GM21447 (cell line): ENCODE results near the gene AMMECR1.

ENCODE experiments used
- ATAC-seq: cut with Tn5 transposase; IDR thresholded peaks from one replicate; pipeline ENCODE4 v1.9.1; 2021; ENCODE audit not compliant: unreplicated experiment

AMMECR1 gene

GRCh38 chrX:110214684-110215083, 103.2 kb downstream of the AMMECR1 start:
- no peak for ATAC-seq

GRCh38 chrX:110213183-110213582, 104.7 kb downstream of the AMMECR1 start:
- no peak for ATAC-seq

GRCh38 chrX:110212299-110212698, 105.6 kb downstream of the AMMECR1 start:
- ATAC-seq: no peak

GRCh38 chrX:110211340-110211739, 106.5 kb downstream of the AMMECR1 start:
- ATAC-seq: no peak

GRCh38 chrX:110210417-110211139, 107.3 kb downstream of the AMMECR1 start:
- no peak for ATAC-seq

- ATAC-seq: no peak
Observed at GRCh38 chrX:110208092-110208491, 109.8 kb downstream of the AMMECR1 start.

- no peak for ATAC-seq
Observed at GRCh38 chrX:110204986-110205385, 112.9 kb downstream of the AMMECR1 start.

- ATAC-seq: no peak
Observed at GRCh38 chrX:110201799-110202198, 116.1 kb downstream of the AMMECR1 start.

GRCh38 chrX:110194977-110195376, 122.9 kb downstream of the AMMECR1 start:
- ATAC-seq: no peak

GRCh38 chrX:110192516-110192915, 125.4 kb downstream of the AMMECR1 start:
- no peak for ATAC-seq

GRCh38 chrX:110188701-110189558, 129.0 kb downstream of the AMMECR1 start:
- peak; percentile 58 for ATAC-seq

- no peak for ATAC-seq
Observed at GRCh38 chrX:110183314-110183713, 134.6 kb downstream of the AMMECR1 start.

GRCh38 chrX:110182865-110183264, 135.0 kb downstream of the AMMECR1 start:
- no peak for ATAC-seq

GRCh38 chrX:110182362-110182761, 135.5 kb downstream of the AMMECR1 start:
- ATAC-seq: peak; percentile 47

GRCh38 chrX:110181459-110182137, 136.3 kb downstream of the AMMECR1 start:
- ATAC-seq: no peak

- ATAC-seq: peak; percentile 67
Observed at GRCh38 chrX:110180928-110181310, 137.0 kb downstream of the AMMECR1 start.

GRCh38 chrX:110180176-110180927, 137.5 kb downstream of the AMMECR1 start:
- ATAC-seq: peak; percentile 17

- no peak for ATAC-seq
Observed at GRCh38 chrX:110178179-110178865, 139.6 kb downstream of the AMMECR1 start.

- ATAC-seq: no peak
Observed at GRCh38 chrX:110175696-110176095, 142.2 kb downstream of the AMMECR1 start.

- ATAC-seq: no peak
Observed at GRCh38 chrX:110175146-110175545, 142.7 kb downstream of the AMMECR1 start.
